Prostate gland (tissue), 2 donors: ENCODE data around the gene TEX2.

Experiments used
- CTCF ChIP-seq, 4 experiments: fragments of 200-600 bp in 2 of 4; fragments of 450-650 bp in 2 of 4; sonication (generic) in 2 of 4; IDR thresholded peaks; 1 replicate in 3 of 4; 2 replicates in 1 of 4; pipeline ENCODE4 v1.5.1; 2016 to 2019; ENCODE audit warnings: antibody characterized with exemption in 4 of 4, mild to moderate bottlenecking in 2 of 4, moderate library complexity in 2 of 4
- POLR2A ChIP-seq: fragments of 450-650 bp; IDR thresholded peaks from one replicate; pipeline ENCODE4 v1.6.1; 2016; ENCODE audit warnings: antibody characterized with exemption, mild to moderate bottlenecking

GRCh38 chr17:64099543-64099942 is 163.5 kb downstream of the TEX2 start:
- TF ChIP-seq CTCF (IDR thresholded peaks at IDR 0.05) = no peak
- TF ChIP-seq POLR2A = no peak
